ENCODE results near the gene KYAT1. TPM values are rescaled to one million over a fixed set of nuclear protein-coding genes. Genes with fewer than 3 reads are reported as not detected.

KYAT1 gene
- total RNA-seq, 1 experiment from 2014 or later: 6.1 TPM

DNA sequence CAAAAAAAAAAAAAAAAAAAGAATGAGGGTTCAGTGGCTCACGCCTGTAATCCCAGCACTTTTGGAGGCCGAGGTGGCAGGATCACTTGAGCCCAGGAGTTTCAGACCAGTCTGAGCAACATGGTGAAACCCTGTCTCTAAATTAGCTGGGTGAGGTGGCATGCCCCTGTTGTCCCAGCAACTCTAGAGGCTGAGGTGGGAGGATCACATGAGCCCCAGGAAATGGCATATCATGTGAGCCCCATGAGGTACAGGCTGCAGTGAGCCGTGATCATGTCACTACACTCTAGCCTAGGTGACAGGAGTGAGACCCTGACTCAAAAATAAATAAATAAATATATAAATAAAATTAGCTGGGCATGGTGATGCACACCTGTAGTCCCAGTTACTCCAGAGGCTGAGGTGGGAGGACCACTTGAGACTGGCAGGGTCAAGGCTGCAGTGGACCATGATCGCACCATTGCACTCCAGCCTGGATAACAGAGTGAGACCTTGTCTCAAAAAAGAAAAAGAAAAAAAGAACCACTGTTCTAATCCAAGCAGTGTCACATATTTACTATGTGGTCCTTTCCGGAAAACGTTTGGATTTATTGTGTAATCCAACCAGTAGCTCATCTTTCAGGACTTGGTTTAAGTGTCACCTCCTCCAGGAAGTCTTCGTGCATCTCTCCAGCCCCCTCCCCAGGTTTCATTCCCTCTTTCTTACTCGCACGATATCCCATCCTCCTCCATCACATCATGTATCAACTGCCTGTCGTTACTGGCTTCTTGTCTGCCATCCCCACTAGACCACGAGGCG lies 39.9 kb downstream of the KYAT1 start:
- intact Hi-C loops (cut with micrococcal nuclease; ENCODE audit: unreplicated experiment): no loop called here
- POLR2A ChIA-PET: no interaction called here
- CTCF ChIA-PET: no interaction called here

DNA sequence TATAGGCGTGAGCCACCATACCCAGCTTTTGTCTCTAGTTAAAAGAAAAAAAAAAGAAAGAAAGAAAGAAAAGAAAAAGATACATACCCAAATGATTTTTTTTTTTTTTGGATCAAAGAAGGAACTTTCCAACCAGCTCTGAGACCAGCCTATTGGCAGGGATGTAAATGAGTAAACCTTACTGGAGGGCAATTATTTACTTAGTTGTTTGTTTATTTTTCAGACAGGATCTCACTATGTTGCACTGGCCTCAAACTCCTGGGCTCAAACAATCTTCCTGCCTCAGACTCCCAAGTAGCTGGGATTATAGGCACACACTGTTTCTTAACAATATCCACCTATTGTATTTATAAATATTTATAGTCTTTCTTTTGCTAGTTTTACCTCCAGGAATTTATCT lies 41.2 kb downstream of the KYAT1 start:
- ChIA-PET CTCF (no interaction called here), POLR2A (no interaction called here)
- intact Hi-C loops (cut with micrococcal nuclease; ENCODE audit: unreplicated experiment): no loop called here
- no peak for ATAC-seq
- Histone ChIP-seq H3K4me3 (ENCODE audit: low read depth in 2 of 2, low read length in 2 of 2) (no peak overlapping the region), H3K36me3 (ENCODE audit: control insufficient read depth, insufficient read depth, low read length) (no peaks in the 10 kb centered on the region), H3K27ac (ENCODE audit: low read length) (no peak overlapping the region), H3K4me1 (ENCODE audit: control insufficient read depth, insufficient read depth, low read length) (no peaks in the 10 kb centered on the region), H3K9me3 (ENCODE audit: control insufficient read depth, insufficient read depth, low read depth, low read length) (no peaks in the 10 kb centered on the region), H3K27me3 (ENCODE audit: control insufficient read depth, insufficient read depth, low read length) (no peaks in the 10 kb centered on the region)
- no peak for DNase-seq (ENCODE audit: low read depth, low spot score)
- no TSS peak for BruUV-seq (replicated peaks)
- TF ChIP-seq, protein P1, sequence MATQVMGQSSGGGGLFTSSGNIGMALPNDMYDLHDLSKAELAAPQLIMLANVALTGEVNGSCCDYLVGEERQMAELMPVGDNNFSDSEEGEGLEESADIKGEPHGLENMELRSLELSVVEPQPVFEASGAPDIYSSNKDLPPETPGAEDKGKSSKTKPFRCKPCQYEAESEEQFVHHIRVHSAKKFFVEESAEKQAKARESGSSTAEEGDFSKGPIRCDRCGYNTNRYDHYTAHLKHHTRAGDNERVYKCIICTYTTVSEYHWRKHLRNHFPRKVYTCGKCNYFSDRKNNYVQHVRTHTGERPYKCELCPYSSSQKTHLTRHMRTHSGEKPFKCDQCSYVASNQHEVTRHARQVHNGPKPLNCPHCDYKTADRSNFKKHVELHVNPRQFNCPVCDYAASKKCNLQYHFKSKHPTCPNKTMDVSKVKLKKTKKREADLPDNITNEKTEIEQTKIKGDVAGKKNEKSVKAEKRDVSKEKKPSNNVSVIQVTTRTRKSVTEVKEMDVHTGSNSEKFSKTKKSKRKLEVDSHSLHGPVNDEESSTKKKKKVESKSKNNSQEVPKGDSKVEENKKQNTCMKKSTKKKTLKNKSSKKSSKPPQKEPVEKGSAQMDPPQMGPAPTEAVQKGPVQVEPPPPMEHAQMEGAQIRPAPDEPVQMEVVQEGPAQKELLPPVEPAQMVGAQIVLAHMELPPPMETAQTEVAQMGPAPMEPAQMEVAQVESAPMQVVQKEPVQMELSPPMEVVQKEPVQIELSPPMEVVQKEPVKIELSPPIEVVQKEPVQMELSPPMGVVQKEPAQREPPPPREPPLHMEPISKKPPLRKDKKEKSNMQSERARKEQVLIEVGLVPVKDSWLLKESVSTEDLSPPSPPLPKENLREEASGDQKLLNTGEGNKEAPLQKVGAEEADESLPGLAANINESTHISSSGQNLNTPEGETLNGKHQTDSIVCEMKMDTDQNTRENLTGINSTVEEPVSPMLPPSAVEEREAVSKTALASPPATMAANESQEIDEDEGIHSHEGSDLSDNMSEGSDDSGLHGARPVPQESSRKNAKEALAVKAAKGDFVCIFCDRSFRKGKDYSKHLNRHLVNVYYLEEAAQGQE (IDR thresholded peaks at IDR 0.05; ENCODE audit: insufficient read depth in 1 of 2, low read depth in 2 of 2, low read length in 1 of 2): no peak
- TF ChIP-seq TCF7L2 (IDR thresholded peaks at IDR 0.05; ENCODE audit: low read depth, low read length) (no peak), SIN3A (IDR thresholded peaks at IDR 0.05; ENCODE audit: borderline replicate concordance, insufficient read depth, low read depth, low read length) (no peak), POLR2AphosphoS5 (IDR thresholded peaks at IDR 0.05; ENCODE audit: low read depth, low read length) (no peak)
- TF ChIP-seq, protein P2, sequence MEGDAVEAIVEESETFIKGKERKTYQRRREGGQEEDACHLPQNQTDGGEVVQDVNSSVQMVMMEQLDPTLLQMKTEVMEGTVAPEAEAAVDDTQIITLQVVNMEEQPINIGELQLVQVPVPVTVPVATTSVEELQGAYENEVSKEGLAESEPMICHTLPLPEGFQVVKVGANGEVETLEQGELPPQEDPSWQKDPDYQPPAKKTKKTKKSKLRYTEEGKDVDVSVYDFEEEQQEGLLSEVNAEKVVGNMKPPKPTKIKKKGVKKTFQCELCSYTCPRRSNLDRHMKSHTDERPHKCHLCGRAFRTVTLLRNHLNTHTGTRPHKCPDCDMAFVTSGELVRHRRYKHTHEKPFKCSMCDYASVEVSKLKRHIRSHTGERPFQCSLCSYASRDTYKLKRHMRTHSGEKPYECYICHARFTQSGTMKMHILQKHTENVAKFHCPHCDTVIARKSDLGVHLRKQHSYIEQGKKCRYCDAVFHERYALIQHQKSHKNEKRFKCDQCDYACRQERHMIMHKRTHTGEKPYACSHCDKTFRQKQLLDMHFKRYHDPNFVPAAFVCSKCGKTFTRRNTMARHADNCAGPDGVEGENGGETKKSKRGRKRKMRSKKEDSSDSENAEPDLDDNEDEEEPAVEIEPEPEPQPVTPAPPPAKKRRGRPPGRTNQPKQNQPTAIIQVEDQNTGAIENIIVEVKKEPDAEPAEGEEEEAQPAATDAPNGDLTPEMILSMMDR (IDR thresholded peaks at IDR 0.05): no peak
- in situ Hi-C loops (cut with HindIII; ENCODE audit: low pct_unique_long_range_greater_than_20kb, low sequenced_read_pairs): no loop called here

More for the DNA sequence above, 39.9 kb downstream of the KYAT1 start:
- Histone ChIP-seq H3K4me3 (ENCODE audit: low read depth in 2 of 2, low read length in 2 of 2) (no peak overlapping the region), H3K27me3 (ENCODE audit: control insufficient read depth, insufficient read depth, low read length) (no peaks in the 10 kb centered on the region), H3K36me3 (ENCODE audit: control insufficient read depth, insufficient read depth, low read length) (no peaks in the 10 kb centered on the region), H3K9me3 (ENCODE audit: control insufficient read depth, insufficient read depth, low read depth, low read length) (no peaks in the 10 kb centered on the region), H3K27ac (ENCODE audit: low read length) (no peak overlapping the region), H3K4me1 (ENCODE audit: control insufficient read depth, insufficient read depth, low read length) (no peaks in the 10 kb centered on the region)
- no peak for ATAC-seq
- in situ Hi-C loops (cut with HindIII; ENCODE audit: low pct_unique_long_range_greater_than_20kb, low sequenced_read_pairs): no loop called here
- BruUV-seq (replicated peaks): no TSS peak
- DNase-seq (ENCODE audit: low read depth, low spot score): no peak
- no peak for TF ChIP-seq POLR2AphosphoS5 (IDR thresholded peaks at IDR 0.05; ENCODE audit: low read depth, low read length)
- TF ChIP-seq, protein P2 (IDR thresholded peaks at IDR 0.05): no peak
- TF ChIP-seq TCF7L2 (IDR thresholded peaks at IDR 0.05; ENCODE audit: low read depth, low read length): no peak
- TF ChIP-seq SIN3A (IDR thresholded peaks at IDR 0.05; ENCODE audit: borderline replicate concordance, insufficient read depth, low read depth, low read length): no peak
- TF ChIP-seq, protein P1 (IDR thresholded peaks at IDR 0.05; ENCODE audit: insufficient read depth in 1 of 2, low read depth in 2 of 2, low read length in 1 of 2): no peak
